GM19328 (cell line): ENCODE measurements around the gene ZNF81.
"Not testable (repeated sequence)": the region's sequence is repeated elsewhere in the genome, so short reads cannot be mapped to it uniquely, and the experiment has no call there.

Source experiments
- ATAC-seq: cut with Tn5 transposase; IDR thresholded peaks from one replicate; pipeline ENCODE4 v1.9.1; 2021; ENCODE audit warnings: mild to moderate bottlenecking, moderate library complexity; ENCODE audit not compliant: unreplicated experiment

ZNF81 gene

GRCh38 chrX:47931970-47932369 lies 95.3 kb downstream of the ZNF81 start:
- ATAC-seq: not testable (repeated sequence)

GRCh38 chrX:47933946-47934345 lies 97.2 kb downstream of the ZNF81 start:
- ATAC-seq: no peak

- ATAC-seq: no peak
Measured at GRCh38 chrX:47936224-47936939, 99.7 kb downstream of the ZNF81 start.

GRCh38 chrX:47936940-47937317 lies 100.2 kb downstream of the ZNF81 start:
- ATAC-seq: no peak

GRCh38 chrX:47940448-47940847 lies 103.7 kb downstream of the ZNF81 start:
- ATAC-seq: no peak

GRCh38 chrX:47941423-47941822 lies 104.7 kb downstream of the ZNF81 start:
- ATAC-seq: no peak

- not testable (repeated sequence) for ATAC-seq
Measured at GRCh38 chrX:47955295-47955694, 118.6 kb downstream of the ZNF81 start.

- no peak for ATAC-seq
Measured at GRCh38 chrX:47956016-47956415, 119.3 kb downstream of the ZNF81 start.

GRCh38 chrX:47958206-47958605 lies 121.5 kb downstream of the ZNF81 start:
- ATAC-seq: not testable (repeated sequence)

GRCh38 chrX:47958761-47959342 lies 122.2 kb downstream of the ZNF81 start:
- ATAC-seq: no peak

- no peak for ATAC-seq
Measured at GRCh38 chrX:47960406-47960805, 123.7 kb downstream of the ZNF81 start.

GRCh38 chrX:47961830-47962229 lies 125.1 kb downstream of the ZNF81 start:
- not testable (repeated sequence) for ATAC-seq

- ATAC-seq: not testable (repeated sequence)
Measured at GRCh38 chrX:47965526-47965925, 128.8 kb downstream of the ZNF81 start.
